Measurements from ENCODE around the gene SNORC.

GRCh38 chr2:232897598-232898408, 27.7 kb downstream of the SNORC start:
- TF ChIP-seq SP1 (IDR thresholded peaks at IDR 0.05) (no peak), BHLHE40 (IDR thresholded peaks at IDR 0.05; ENCODE audit: borderline replicate concordance) (no peak), SUZ12 (IDR thresholded peaks at IDR 0.05) (no peak), L3MBTL2 (conservative IDR thresholded peaks at IDR 0.05) (no peak), NFRKB (IDR thresholded peaks at IDR 0.05) (no peak), FOXK2 (IDR thresholded peaks at IDR 0.05) (no peak), ELF4 (IDR thresholded peaks at IDR 0.05) (no peak), ZNF384 (IDR thresholded peaks at IDR 0.05) (no peak), TARDBP (IDR thresholded peaks at IDR 0.05) (no peak), FOXA1 (IDR thresholded peaks at IDR 0.05) (no peak), HDGF (IDR thresholded peaks at IDR 0.05; ENCODE audit: borderline replicate concordance) (no peak), PKNOX1 (IDR thresholded peaks at IDR 0.05) (no peak)

Measured in HEK293T (cell line).